Measurements from ENCODE around the gene CXCL11.
"Not testable (repeated sequence)": the region's sequence is repeated elsewhere in the genome, so short reads cannot be mapped to it uniquely, and the experiment has no call there.

The CXCL11 gene

DNA sequence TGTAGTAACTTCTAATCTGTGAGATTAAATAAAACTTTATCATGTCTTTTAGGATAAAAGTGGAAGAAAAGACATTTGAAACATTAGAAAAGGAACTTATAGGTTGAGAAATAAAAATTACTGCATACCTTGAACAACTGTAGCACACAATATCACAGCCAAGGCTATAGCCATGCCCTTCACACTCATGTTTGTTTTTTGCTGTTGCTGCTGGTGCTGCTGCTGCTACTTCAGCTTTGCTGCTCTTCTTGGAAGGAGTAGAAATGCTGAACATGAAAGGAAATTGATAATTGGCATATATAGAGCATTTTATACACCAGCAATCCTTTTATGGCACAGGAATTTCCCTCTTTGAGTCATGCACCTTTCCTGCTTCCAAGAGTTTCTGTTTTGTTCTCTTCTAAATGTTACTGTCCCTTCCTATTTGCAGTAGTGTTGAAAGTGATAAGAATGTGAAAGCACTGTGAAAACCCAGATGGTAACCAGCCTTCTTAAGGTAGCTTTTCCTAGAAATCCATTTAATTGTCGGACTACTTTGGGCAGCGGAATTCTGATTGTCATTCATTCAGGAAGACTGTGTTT lies at the start of gene CXCL11:
TSS of gene CXCL11 (minus strand) at position 272 of the 582 bp plus-strand sequence. CDS start at position 189, 83 bp downstream.
- DNase-seq, result no peak

- DNase-seq, result no peak
Observed at GRCh38 chr4:76084542-76084941, 48.7 kb upstream of the CXCL11 start.

DNA sequence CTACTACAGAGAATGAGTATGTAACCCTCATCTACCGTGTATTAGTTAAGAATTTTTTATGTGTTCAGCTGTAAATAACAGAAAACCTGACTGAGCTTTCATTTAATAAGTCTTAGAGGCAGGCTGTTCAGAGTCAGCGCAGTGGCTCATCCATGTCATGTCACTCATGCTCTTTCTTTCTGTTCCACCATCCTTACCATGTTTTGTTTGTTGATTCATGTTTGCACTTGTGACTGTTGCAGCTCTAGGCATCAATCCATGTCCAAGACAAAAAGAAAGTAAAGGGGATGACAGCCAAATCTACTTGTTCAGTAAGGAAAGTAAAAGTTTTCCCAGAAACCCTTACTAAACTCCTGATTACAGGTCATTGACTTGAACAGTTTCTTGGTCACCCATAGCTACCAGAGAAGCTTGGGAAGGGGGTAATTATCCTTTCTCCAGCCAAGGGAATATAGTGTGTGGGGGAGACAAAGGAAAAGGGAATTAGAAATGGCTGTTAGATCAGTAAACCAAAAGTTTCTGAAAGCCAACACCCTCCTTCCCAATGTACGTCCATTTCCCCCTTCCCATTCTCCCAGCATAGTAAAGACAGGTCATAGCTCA lies 47.6 kb upstream of the CXCL11 start:
- DNase-seq, result no peak

GRCh38 chr4:76078033-76078613 lies 42.3 kb upstream of the CXCL11 start:
- DNase-seq, result no peak

- no peak for DNase-seq
Observed at GRCh38 chr4:76074993-76075600, 39.2 kb upstream of the CXCL11 start.

DNA sequence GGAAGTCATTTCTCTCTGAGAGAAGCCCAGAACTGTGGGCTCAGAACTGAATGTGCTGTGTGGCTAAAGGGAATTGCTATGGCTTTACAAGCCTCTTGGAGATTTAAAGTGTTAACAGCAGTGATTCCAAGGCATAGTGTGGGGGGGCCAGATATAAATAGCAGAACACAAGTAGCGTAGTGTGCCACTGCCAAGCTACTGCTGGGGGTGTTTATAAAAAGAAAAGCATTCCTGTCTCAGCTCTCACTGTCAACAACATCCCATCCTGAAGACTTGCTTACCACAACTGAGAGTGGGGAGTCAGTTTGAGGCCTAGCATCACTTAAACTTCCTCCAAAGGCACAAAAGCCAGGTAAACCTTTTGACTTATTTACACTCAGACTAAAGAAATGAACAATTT lies 38.6 kb upstream of the CXCL11 start, which contains the start of gene ART3:
TSS of gene ART3 (plus strand) at position 242 of the 400 bp plus-strand sequence. CDS start 1,181 bp downstream, outside the sequence.
- DNase-seq, result no peak

DNA sequence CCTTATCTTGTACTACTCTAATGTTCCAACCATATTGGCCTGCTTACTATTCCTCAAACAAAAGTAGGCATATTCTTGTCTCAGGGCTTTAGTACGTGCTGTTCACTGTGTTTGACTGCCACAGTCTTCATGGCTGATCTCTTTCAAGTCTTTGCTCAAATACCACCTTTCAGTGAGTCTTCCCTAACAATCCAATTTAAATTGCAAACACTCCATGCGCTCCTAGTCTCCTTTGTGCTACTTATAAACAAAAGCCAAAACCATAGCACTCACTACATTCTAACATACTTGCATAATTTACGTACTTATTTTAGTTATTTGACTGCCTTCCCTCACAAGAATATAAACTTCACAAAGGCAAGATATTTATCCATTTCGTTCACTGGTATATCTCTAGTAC lies 36.9 kb upstream of the CXCL11 start:
- no peak for DNase-seq

DNA sequence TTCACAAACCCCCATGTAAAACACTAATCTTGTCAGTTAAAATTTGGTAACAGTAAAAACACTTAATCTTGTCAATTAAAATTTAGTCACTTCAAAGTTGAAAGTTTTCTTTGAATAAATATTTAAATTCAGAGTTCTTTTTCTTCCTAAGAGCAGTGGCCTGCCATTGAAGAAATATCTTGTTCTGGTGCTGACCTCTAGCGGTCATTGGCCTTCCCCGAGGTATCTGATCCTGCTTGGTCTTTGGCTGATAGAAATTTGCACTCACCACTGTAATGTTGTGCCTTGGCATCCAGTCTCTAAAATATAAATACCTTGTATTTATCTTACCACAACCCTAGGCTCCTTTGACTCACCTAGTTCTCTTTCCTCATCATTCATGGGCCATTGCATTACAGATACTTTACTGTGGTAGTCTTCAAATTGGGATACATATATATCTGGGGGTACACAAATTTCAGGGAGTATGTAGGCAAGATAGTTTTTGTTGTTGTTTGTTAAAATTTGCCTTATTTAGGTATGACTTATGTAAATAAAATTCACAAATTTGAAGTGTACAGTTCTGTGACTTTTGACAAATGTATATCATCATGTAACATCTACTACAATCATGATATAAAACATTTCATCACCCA lies 31.9 kb upstream of the CXCL11 start:
- DNase-seq, result peak; percentile 83

DNA sequence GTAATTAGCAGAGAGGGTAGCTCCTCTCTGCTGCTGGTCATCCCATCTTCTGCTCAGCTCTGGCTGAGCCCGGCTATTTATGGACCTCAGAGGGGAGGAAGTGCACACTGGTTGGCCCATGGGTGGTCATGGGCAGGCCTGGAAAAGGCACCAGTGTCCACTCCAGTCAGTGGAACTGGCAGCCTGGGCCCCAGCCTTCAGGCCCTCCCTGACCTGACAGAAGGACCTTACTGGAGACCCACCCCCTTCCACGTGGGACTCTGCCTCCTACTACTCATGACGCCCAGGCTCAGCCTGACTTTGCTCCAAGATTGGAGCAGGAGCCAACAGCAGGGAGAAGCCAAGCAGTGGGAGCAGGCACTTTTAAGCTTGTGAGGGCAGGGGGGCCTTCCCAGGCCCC lies 30.7 kb upstream of the CXCL11 start:
- no peak for DNase-seq

DNA sequence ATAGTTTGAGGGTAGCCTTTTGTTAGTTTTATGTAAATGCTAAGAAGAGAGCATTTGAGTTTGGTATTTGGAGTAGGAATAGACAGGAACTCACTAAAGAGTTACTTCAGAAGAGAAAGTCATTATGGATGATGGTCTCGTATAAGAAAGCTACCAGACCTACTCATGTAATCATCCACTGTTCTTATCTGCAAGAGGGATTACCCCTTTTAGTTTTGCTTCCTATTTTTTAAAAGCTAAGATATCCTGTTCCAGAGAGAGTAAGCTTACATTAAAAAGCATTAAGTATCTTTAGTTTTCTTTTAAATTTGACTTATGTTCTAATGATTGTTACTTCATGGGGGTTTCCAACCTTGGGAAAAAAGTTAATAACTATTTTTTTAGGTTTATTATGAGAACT lies 26.1 kb upstream of the CXCL11 start:
- DNase-seq, result no peak

DNA sequence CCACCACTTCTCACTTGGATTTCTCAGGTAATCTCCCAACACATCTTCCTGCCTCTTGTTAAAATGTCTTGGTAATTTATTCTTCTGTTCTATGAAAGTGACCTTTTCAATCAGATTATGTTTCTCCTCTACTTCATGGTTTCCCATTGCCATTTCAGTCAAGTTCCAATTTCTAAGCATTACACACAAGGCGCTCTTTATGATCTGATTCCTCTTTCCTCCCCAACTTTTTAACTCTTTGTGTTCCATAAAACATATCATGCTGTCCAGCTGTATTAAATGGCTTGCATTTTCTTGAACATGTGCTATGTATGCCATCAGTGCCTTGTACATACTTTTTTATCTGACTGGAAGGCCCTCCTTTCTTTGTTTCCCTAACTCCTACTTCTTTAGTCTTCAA lies 25.6 kb upstream of the CXCL11 start:
- no peak for DNase-seq

DNA sequence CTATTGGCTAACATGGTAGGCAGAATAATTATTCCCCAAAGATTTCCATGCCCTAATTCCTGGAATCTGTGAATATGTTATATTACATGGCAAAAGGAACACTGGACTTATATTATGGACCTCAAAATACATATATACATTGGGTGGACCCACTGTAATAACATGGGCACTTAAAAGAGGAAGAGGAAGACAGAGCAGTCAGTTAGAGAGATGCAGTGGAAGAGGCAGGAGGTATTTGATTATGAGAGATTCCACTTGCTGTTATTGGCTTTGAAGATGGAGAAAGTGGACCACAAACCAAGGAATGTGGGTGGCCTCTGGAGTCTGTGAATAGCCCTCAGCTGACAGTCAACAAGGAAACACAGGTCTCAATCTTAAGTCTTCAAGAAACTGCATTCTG lies 24.6 kb upstream of the CXCL11 start:
- no peak for DNase-seq

GRCh38 chr4:76059750-76060149 lies 23.9 kb upstream of the CXCL11 start:
- no peak for DNase-seq

GRCh38 chr4:76058888-76059426 lies 23.1 kb upstream of the CXCL11 start:
- DNase-seq, result no peak

- no peak for DNase-seq
Observed at GRCh38 chr4:76058302-76058701, 22.4 kb upstream of the CXCL11 start.

GRCh38 chr4:76055421-76055820 lies 19.6 kb upstream of the CXCL11 start:
- DNase-seq, result no peak

DNA sequence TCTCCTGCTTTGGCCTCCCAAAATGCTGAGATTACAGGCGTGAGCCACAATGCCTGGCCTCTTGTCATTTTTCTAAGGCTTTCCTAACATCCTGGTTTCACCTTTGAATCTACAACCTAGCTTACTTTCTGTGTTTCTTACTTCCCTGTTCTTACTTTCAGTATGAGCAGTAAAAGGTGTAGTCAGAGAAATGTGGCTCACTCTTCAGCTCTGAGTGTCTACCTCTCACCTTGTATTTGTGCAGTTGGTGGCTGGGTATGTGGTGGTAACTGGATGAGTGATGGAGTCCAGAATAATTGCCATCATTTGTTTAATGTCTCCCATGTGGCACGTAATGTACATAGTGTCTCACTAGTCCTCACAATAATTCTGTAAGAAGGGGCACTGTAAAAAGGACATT lies 19.1 kb upstream of the CXCL11 start:
- DNase-seq, result peak; percentile 20

- DNase-seq, result no peak
Observed at GRCh38 chr4:76053730-76054129, 17.9 kb upstream of the CXCL11 start.

DNA sequence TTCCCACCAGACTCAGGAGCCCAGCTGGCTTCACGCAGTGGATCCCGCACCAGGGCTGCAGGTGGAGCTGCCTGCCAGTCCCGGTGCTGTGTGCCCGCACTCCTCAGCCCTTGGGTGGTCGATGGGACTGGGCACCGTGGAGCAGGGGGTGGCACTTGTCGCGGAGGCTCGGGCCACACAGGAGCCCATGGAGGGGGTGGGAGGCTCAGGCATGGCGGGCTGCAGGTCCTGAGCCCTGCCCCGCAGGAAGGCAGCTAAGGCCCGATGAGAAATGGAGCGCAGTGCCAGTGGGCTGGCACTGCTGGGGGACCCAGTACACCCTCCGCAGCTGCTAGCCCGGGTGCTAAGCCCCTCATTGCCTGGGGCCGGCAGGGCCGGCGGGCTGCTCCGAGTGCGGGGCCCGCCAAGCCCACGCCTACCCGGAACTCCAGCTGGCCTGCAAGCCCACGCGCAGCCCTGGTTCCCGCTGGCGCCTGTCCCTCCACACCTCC lies 14.7 kb upstream of the CXCL11 start:
- not testable (repeated sequence) for DNase-seq

- DNase-seq, result not testable (repeated sequence)
Observed at GRCh38 chr4:76049860-76050416, 14.1 kb upstream of the CXCL11 start.

- not testable (repeated sequence) for DNase-seq
Observed at GRCh38 chr4:76044686-76045085, 8.8 kb upstream of the CXCL11 start.

GRCh38 chr4:76043306-76043705 lies 7.4 kb upstream of the CXCL11 start:
- not testable (repeated sequence) for DNase-seq

Data from stimulated activated CD4-positive, alpha-beta T cell treated with anti-CD3 and anti-CD28 coated beads, Interleukin-4, amount 100 ng/mL, for 24 hours (primary cell).